HepG2 (cell line): ENCODE data around the gene TJP1. TPM values are rescaled to one million over a fixed set of nuclear protein-coding genes. Genes with fewer than 3 reads are reported as not detected.
A peak's percentile ranks its signal among the peaks of the same experiment; 100 is the strongest.

Source experiments
- ATAC-seq: fragments of 200-7000 bp; cut with Tn5 transposase; 3 replicates; pipeline ENCODE4 v1.9.1; 2020; ENCODE audit warnings: mild to moderate bottlenecking, moderate library complexity
- BruUV-seq: library from RNA; stranded (reverse); fragments of 400-500 nt; replicated peaks from 2 replicates; lab custom pipeline; 2021; lab: Mats Ljungman, UMichigan
- CTCF ChIA-PET: fragments of 300-600 bp; formaldehyde crosslinking; extraction: SDS; loops from one replicate; lab custom pipeline; 2021; ENCODE audit warnings: low total read pairs, inconsistent platforms, low intra/inter-chr PET ratio; lab: Yijun Ruan, JAX
- POLR2A ChIA-PET: fragments of 350-600 bp; sonication (Branson Sonifier 250); formaldehyde crosslinking; loops from one replicate; lab custom pipeline; 2020; ENCODE audit warnings: antibody characterized with exemption, inconsistent platforms; lab: Yijun Ruan, JAX
- DNase-seq: peaks from one replicate; pipeline ENCODE4 v3.0.0-alpha.2; 2015; ENCODE audit warnings: low spot score
- FAIRE-seq: peaks from 3 replicates; lab custom pipeline; 2011; peaks lifted over from hg19 to GRCh38; lab: Jason Lieb, UNC
- H2AFZ ChIP-seq: one replicate; pipeline ENCODE4 v1.6.1; 2011; ENCODE audit warnings: low read length, inconsistent platforms
- H3K27ac ChIP-seq: fragments of 300-600 bp; 3 replicates; pipeline ENCODE4 v1.8.0; 2011; ENCODE audit warnings: mixed run types, mild to moderate bottlenecking, mixed read lengths, low read length, inconsistent platforms; ENCODE audit not compliant: insufficient read depth; ENCODE audit errors: extremely low read length
- H3K27me3 ChIP-seq, 2 experiments: fragments of 200-600 bp in 1 of 2; 2 replicates in 1 of 2; 3 replicates in 1 of 2; pipeline versions ENCODE4 v1.6.0 to v1.8.0; 2011; ENCODE audit warnings: low read length in 2 of 2, mild to moderate bottlenecking in 2 of 2, moderate library complexity in 2 of 2, inconsistent platforms in 1 of 2; ENCODE audit not compliant: insufficient read depth in 2 of 2, control insufficient read depth in 1 of 2
- H3K36me3 ChIP-seq, 2 experiments: fragments of 200-600 bp in 1 of 2; replicated peaks in 1 of 2; 2 replicates in 1 of 2; 3 replicates in 1 of 2; pipeline versions ENCODE4 v1.5.1 to v1.8.0; 2011; ENCODE audit warnings: low read length in 2 of 2, inconsistent platforms in 1 of 2; ENCODE audit not compliant: insufficient read depth in 2 of 2, control insufficient read depth in 1 of 2
- H3K4me1 ChIP-seq: 2 replicates; pipeline ENCODE4 v1.5.1; 2012; ENCODE audit warnings: low read length, inconsistent platforms; ENCODE audit not compliant: insufficient read depth
- H3K4me2 ChIP-seq: 2 replicates; pipeline ENCODE4 v1.6.0; 2011; ENCODE audit warnings: low read depth, low read length, inconsistent platforms
- H3K4me3 ChIP-seq, 3 experiments: fragments of 200-600 bp in 1 of 3; sonication (generic), shearing (Covaris generic) in 1 of 3; replicated peaks in 1 of 3; 2 replicates each; pipeline ENCODE4 v1.5.1; 2011 to 2016; ENCODE audit warnings: low read length in 3 of 3, inconsistent platforms in 2 of 3, low read depth in 2 of 3, mild to moderate bottlenecking in 2 of 3, control low read depth in 1 of 3, mixed read lengths in 1 of 3; ENCODE audit not compliant: insufficient read depth in 1 of 3
- H3K79me2 ChIP-seq: one replicate; pipeline ENCODE4 v1.6.1; 2011; ENCODE audit warnings: low read length, inconsistent platforms; ENCODE audit not compliant: insufficient read depth
- H3K9ac ChIP-seq: 2 replicates; pipeline ENCODE4 v1.6.0; 2011; ENCODE audit warnings: mild to moderate bottlenecking, low read depth, low read length, inconsistent platforms; ENCODE audit not compliant: insufficient read depth
- H3K9me3 ChIP-seq: 2 replicates; pipeline ENCODE4 v1.5.1; 2012; ENCODE audit warnings: mild to moderate bottlenecking, low read length
- H4K20me1 ChIP-seq: 2 replicates; pipeline ENCODE4 v1.6.0; 2011; ENCODE audit warnings: inconsistent platforms, mild to moderate bottlenecking, low read length, moderate library complexity; ENCODE audit not compliant: insufficient read depth
- AFF4 ChIP-seq: sonication (generic); formaldehyde crosslinking; IDR thresholded peaks from 2 replicates; pipeline ENCODE4 v1.4.0; 2020; ENCODE audit warnings: missing genetic modification reagents
- CREB3 ChIP-seq: sonication (generic); formaldehyde crosslinking; IDR thresholded peaks from 2 replicates; pipeline ENCODE4 v1.5.0; 2020; ENCODE audit warnings: missing genetic modification reagents
- FOXA1 ChIP-seq, 2 experiments: fragments of 450-650 bp in 1 of 2; sonication (generic) in 1 of 2; formaldehyde crosslinking in 1 of 2; IDR thresholded peaks; 2 replicates each; pipeline versions ENCODE4 v1.4.0 to v1.6.1; 2016 to 2020; ENCODE audit warnings: missing genetic modification reagents in 1 of 2
- KLF15 ChIP-seq: sonication (generic); formaldehyde crosslinking; IDR thresholded peaks from 2 replicates; pipeline ENCODE4 v1.8.1; 2023; ENCODE audit warnings: borderline replicate concordance, mild to moderate bottlenecking, inconsistent platforms, missing genetic modification reagents, mixed read lengths
- MLX ChIP-seq: IDR thresholded peaks from 2 replicates; pipeline ENCODE4 v1.6.1; 2016
- RFX3 ChIP-seq: IDR thresholded peaks from 2 replicates; pipeline ENCODE4 v1.6.1; 2016; ENCODE audit warnings: missing biosample characterization, missing genetic modification reagents
- SNAPC2 ChIP-seq: sonication (generic); formaldehyde crosslinking; IDR thresholded peaks from 2 replicates; pipeline ENCODE4 v1.8.1; 2022; ENCODE audit warnings: mild to moderate bottlenecking, missing genetic modification reagents
- TEAD3 ChIP-seq: optimal IDR thresholded peaks from 2 replicates; pipeline ENCODE3; 2016; ENCODE audit warnings: borderline replicate concordance
- ZBTB7A ChIP-seq: sonication (generic); formaldehyde crosslinking; IDR thresholded peaks from 2 replicates; pipeline ENCODE4 v1.8.0; 2022; ENCODE audit warnings: mild to moderate bottlenecking, missing genetic modification reagents
- ZFP1 ChIP-seq: IDR thresholded peaks from 2 replicates; pipeline ENCODE4 v1.6.1; 2016
- ZMAT3 ChIP-seq: sonication (generic); formaldehyde crosslinking; conservative IDR thresholded peaks from 2 replicates; pipeline ENCODE4 v1.7.0; 2021; ENCODE audit warnings: missing genetic modification reagents
- ZNF576 ChIP-seq: sonication (generic); formaldehyde crosslinking; IDR thresholded peaks from 2 replicates; pipeline ENCODE4 v1.4.0; 2020; ENCODE audit warnings: mild to moderate bottlenecking, missing genetic modification reagents
- ZNF589 ChIP-seq: sonication (generic); formaldehyde crosslinking; conservative IDR thresholded peaks from 2 replicates; pipeline ENCODE4 v1.8.0; 2022; ENCODE audit warnings: mild to moderate bottlenecking, moderate library complexity, missing genetic modification reagents
- WGBS: methylation state at CpG from one replicate; pipeline ENCODE4 v1.1.6; 2017; ENCODE audit warnings: low lambda C conversion rate; 5-methylcytosine and 5-hydroxymethylcytosine counted together
- in situ Hi-C: cut with HindIII; loops from 2 replicates; pipeline ENCODE4 v1.10.0; 2017; ENCODE audit warnings: low pct_unique_long_range_greater_than_20kb; ENCODE audit not compliant: extremely low pct_ligation_motif_present
- intact Hi-C: fragments of 100-400 bp; cut with micrococcal nuclease; formaldehyde crosslinking; loops from one replicate; pipeline ENCODE4 v1.10.0; 2022; ENCODE audit not compliant: unreplicated experiment
- polyA plus RNA-seq, 8 experiments: library from polyadenylated mRNA; depleted of rRNA in 3 of 8; stranded (reverse) in 7 of 8; unstranded in 1 of 8; fragments of >200 nt; fragmentation: Illumina TruSeq in 4 of 8; extraction: Trizol in 4 of 8; gene quantifications; 2 replicates each; pipeline versions ENCODE4 v1.2.1 to v1.2.3, GENCODE V29; 2011 to 2016; ENCODE audit warnings: low read depth in 4 of 8, missing spikeins in 1 of 8, mixed read lengths in 1 of 8; ENCODE audit not compliant: insufficient read depth in 1 of 8
- total RNA-seq, 5 experiments: library from RNA; depleted of rRNA; stranded (reverse); fragments of >200 nt; fragmentation: Illumina TruSeq; extraction: Trizol; gene quantifications; 2 replicates each; pipeline ENCODE4 v1.2.3, GENCODE V29; 2016; ENCODE audit warnings: low read depth in 1 of 5

The TJP1 gene
- total and polyA plus RNA-seq, 2 of the 13 experiments (the other 11 are each of a cell fraction or from before 2014, with no cell fraction given): 25.9 to 27.1 TPM

- Histone ChIP-seq H3K4me2 (no peak overlapping the region), H3K27ac (no peak overlapping the region), H2AFZ (no peak overlapping the region), H3K9ac (no peak overlapping the region), H3K9me3 (no peaks in the 10 kb centered on the region), H4K20me1 (no peaks in the 10 kb centered on the region)
- no peak for ATAC-seq
- no TSS peak for BruUV-seq
- in situ Hi-C loops: loop anchor here (5.0 kb wide), 1 partner anchor 174 kb away; no protein-coding TSS in a partner anchor
- intact Hi-C loops: no loop called here
- TF ChIP-seq TEAD3 (no peak), ZBTB7A (no peak), ZNF576 (CRISPR knock-in tag) (no peak), MLX (CRISPR knock-in tag) (no peak), SNAPC2 (no peak), CREB3 (CRISPR knock-in tag) (no peak), ZFP1 (CRISPR knock-in tag) (no peak), AFF4 (no peak), FOXA1 (IDR thresholded peaks at IDR 0.05) (no peak), FOXA1 (CRISPR knock-in tag; IDR thresholded peaks at IDR 0.05) (no peak), KLF15 (no peak), RFX3 (CRISPR knock-in tag) (no peak), ZMAT3 (no peak), ZNF589 (CRISPR knock-in tag) (no peak)
- TF ChIP-seq, all 625 proteins: peak for 0
- Histone ChIP-seq H3K4me3 (no peak overlapping the region), H3K79me2 (no peaks in the 10 kb centered on the region), H3K27me3 (no peaks in the 10 kb centered on the region), H3K36me3 (peaks cover 0 to 6% of the 10 kb centered on the region in 2 experiments; a peak in 2 of 5 replicates), H3K4me1 (no peaks in the 10 kb centered on the region)
- WGBS: 72% methylated on average over 3 of the region's 3 CpGs
- DNase-seq (peak; percentile 3), FAIRE-seq (no peak)
- POLR2A ChIA-PET: no interaction called here
- CTCF ChIA-PET: interaction anchor here (1.8 kb wide), 1 partner anchor 178 kb away, joined by 9 read pairs; no protein-coding TSS in a partner anchor
Measured at GRCh38 chr15:29747837-29748417, 74.3 kb downstream of the TJP1 start.
